ENCODE measurements around the gene KLHL15. TPM values are rescaled to one million over a fixed set of nuclear protein-coding genes. Genes with fewer than 3 reads are reported as not detected.
"Not testable (repeated sequence)": the region's sequence is repeated elsewhere in the genome, so short reads cannot be mapped to it uniquely, and the experiment has no call there.

The KLHL15 gene, protein sequence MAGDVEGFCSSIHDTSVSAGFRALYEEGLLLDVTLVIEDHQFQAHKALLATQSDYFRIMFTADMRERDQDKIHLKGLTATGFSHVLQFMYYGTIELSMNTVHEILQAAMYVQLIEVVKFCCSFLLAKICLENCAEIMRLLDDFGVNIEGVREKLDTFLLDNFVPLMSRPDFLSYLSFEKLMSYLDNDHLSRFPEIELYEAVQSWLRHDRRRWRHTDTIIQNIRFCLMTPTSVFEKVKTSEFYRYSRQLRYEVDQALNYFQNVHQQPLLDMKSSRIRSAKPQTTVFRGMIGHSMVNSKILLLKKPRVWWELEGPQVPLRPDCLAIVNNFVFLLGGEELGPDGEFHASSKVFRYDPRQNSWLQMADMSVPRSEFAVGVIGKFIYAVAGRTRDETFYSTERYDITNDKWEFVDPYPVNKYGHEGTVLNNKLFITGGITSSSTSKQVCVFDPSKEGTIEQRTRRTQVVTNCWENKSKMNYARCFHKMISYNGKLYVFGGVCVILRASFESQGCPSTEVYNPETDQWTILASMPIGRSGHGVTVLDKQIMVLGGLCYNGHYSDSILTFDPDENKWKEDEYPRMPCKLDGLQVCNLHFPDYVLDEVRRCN
- total RNA-seq: 40.4 TPM

DNA sequence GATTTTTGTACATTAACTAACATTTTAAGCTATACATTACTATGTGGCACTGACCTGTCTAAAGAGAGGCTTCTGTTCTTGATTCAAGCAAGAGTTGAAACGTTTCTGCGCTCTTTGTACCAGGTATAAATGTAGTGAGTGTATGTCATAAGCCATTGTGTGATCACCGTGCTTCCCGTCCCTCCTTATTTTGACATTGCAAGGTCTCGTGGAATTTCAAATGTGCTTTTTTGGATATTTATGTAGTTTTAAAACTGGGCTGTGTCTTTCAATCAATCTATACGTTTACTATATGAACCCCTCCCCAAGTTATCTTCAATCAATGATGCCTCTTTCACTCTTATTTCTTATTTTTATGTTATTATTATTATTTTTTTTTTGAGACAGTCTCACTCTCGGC, at the start of gene KLHL15:
Gene KLHL15 (minus strand): TSS at position 101 of the 400 bp plus-strand sequence. CDS start 20,493 bp downstream, outside the sequence.
- no peak for DNase-seq

DNA sequence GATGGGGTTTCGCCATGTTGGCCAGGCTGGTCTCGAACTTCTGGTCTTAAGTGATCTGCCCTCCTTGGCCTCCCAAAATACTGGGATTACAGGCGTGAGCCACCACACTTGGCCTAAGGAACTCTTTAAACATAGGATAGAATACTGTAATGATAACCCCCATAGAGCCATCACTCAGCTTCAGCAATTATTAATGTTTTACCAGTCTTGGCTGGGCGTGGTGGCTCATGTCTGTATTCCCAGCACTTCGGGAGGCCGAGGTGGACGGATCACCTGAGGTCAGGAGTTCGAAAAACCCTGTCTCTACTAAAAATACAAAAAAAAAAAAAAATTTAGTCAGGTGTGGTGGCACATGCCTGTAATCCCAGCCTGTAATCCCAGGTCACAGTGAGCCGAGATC, 42.9 kb upstream of the KLHL15 start:
- no peak for DNase-seq

DNA sequence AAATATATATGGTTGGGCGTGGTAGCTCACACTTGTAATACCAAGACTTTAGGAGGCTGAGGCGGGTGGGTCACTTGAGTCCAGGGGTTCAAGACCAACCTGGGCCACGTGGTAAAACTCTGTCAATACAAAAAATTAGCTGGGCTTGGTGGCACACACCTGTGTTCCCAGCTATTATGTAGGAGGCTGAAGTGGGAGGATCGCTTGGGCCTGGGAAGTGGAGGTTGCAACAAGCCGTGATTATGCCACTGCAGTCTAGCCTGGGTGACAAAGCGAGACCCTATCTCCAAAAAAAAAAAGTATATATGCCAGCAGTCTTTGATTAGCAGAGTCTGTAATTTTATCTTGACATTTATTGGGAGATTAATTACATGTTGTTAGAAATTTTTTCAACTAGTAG, 36.5 kb upstream of the KLHL15 start:
- no peak for DNase-seq

DNA sequence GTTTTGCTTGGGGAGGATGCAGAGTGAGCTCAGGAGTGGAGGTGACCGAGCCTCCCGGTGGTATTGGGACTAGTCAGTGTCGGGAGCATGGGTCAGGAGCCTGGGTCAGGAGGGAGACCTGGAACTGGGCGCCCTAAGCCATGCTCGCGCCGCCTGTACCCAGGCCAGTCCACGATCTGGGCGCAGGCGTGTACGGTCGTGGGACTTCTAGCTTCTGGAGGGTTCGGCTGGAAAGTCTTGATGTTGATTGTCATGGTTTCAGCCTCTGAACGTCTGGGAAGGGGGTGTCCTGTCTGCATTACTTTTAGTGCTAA, 28.0 kb upstream of the KLHL15 start:
- no peak for DNase-seq

DNA sequence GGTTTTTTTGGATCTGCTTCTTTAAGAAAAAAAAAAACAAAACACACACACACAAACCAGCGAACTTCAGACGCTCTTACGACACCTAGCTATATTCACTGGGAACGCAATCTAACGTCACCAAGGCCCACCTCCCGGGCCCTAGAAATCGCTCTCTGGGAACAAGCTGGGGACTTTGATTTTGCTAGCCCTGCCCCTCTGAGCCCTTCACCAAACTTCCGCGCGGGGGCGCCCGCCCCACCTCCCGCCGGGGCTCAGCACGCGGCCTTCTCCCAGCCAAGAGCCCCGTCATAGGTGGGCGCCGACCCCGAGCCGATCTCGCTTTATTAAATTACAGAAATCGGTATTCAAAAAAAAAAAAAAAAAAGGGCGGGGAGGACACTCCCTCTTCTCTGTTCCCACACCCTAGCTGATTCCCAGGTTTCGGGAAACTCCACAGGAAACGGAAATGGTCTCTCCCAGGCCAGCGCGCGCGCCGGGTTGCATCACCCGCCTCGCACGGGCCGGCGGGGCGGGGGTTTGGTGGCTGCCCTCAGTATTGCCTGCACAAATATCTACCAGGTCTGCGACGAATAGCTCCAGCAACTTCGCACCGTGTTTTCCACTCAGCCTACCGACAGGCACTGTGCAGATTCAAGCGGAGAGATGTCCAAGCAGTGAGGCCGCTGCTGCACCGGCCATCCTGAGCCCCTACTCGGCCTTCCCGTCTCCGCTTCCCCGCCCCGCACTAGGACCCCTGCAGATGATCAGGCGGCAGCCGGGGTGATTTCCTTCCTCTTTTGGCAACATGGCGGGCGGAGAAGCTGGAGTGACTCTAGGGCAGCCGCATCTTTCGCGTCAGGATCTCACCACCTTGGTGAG, 27.4 kb upstream of the KLHL15 start, which contains the start of gene EIF2S3:
Gene EIF2S3 (plus strand): TSS at position 775 of the 861 bp plus-strand sequence. CDS start 13 bp downstream, at position 788.
- peak; percentile 81 for DNase-seq

DNA sequence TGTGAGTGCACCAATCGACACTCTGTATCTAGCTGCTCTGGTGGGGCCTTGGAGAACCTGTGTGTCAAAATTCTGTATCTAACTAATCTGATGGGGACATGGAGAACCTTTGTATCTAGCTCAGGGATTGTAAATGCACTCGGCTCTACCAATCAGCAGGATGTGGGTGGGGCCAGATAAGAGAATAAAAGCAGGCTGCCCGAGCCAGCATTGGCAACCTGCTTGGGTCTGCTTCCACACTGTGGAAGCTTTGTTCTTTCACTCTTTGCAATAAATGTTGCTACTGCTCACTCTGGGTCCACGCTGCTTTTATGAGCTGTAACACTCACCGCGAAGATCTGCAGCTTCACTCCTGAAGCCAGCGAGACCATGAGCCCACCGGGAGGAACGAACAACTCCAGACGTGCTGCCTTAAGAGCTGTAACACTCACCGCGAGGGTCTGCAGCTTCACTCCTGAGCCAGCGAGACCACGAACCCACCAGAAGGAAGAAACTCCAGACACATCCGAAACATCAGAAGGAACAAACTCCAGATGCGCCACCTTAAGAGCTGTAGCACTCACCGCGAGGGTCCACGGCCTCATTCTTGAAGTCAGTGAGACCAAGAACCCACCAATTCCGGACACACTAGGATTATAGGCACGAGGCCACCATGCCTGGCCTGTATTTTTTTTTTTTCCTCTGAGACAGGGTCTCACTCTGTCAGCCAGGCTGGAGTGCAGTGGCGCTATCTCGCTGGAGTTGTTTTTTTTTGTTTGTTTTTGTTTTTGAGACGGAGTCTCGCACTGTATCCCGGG, 23.7 kb upstream of the KLHL15 start:
- not testable (repeated sequence) for DNase-seq

DNA sequence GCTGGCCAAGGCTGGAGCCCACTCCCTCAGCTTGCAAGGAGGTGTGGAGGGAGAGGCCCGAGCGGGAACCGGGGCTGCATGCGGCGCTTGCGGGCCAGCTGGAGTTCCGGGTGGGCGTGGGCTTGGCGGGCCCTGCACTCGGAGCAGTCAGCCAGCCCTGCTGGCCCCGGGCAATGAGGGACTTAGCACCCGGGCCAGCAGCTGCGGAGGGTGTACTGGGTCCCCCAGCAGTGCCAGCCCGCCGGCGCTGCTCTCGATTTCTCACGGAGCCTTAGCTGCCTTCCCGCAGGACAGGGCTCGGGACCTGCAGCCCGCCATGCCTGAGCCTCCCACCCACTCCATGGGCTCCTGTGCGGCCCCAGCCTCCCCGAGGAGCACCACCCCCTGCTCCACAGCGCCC, 22.7 kb upstream of the KLHL15 start:
- not testable (repeated sequence) for DNase-seq

DNA sequence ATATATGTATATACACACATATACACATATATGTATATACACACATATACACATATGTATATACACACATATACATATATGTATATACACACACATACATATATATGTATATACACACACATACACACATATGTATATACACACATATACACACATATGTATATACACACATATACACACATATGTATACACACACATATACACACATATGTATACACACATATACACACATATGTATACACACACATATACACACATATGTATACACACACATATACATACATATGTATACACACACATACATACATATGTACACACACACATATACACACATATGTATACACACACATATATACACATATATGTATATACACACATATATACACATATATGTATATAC, 19.1 kb upstream of the KLHL15 start:
- not testable (repeated sequence) for DNase-seq

DNA sequence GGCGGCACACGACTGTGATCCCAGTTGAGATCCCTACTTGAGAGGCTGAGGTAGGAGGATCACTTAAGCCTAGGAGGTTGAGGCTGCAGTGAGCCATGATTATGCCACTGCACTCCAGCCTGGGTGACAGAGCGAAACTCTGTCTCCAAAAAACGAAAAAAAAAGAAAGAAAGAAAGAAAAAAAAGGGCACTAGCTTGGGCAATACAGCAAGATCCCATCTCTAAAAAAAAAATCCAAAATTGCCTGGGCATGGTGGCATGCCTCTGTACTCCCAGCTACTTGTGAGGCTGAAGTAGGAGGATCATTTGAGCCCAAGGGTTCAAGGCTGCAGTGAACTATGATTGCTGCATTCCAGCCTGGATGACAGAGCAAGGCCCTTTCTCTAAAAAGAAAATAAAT, 10.7 kb upstream of the KLHL15 start:
- no peak for DNase-seq

DNA sequence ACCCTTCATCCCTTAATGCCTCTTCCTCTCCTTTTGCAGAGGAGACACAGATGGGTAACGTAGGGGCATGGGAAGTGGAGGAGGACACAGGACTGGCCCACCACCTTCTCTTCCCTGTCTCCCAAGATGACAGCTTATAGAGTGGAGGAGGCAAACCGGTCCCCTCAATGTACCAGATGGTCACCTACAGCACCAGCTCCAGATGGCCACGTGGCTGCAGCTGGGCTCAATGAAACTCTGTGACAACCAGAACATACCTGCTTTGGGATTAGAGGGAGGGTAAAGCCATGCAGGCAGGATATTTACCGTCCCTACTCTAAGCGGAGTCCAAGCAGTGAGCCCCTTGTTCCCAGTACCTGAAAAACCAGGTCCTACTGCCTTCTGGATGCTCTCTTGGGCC, 7.5 kb upstream of the KLHL15 start:
- DNase-seq: no peak

DNA sequence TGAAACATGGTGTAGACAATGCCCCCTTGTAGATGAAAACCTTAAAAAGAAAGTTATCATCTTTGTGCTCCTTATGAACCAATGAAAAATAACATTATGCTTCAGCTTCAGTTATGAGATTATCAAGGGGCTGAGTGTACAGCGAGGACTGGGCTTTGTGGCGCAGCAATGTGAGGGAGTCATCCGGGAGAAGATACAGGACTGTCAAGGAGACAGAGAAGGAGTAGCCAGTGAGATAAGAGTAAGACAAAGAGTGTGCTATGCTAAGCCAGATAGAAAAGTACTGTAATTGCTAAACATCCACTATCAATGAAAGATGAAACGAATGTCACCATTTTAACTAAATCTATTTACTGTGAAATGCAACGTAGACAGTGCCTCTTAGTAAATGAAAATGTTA, 3.6 kb upstream of the KLHL15 start:
- no peak for DNase-seq

DNA sequence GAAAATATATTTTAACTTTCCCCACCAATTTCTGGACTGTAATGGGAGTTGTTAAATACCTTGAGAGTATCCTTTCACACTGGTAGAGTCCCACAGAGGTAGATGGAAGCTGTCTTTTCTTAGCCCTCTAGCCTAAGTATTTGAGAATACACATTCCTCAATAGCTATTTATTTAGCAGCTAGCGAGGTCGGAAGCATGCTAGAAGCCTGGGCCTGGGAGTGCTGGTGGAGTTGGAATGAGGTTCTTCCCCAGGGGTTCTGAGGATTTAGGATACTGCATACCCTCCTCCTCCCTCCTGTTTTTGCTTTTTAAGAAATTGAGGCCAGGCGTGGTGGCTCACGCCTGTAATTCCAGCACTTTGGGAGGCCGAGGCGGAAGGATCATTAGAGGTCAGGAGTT, 999 bp upstream of the KLHL15 start:
- no peak for DNase-seq

DNA sequence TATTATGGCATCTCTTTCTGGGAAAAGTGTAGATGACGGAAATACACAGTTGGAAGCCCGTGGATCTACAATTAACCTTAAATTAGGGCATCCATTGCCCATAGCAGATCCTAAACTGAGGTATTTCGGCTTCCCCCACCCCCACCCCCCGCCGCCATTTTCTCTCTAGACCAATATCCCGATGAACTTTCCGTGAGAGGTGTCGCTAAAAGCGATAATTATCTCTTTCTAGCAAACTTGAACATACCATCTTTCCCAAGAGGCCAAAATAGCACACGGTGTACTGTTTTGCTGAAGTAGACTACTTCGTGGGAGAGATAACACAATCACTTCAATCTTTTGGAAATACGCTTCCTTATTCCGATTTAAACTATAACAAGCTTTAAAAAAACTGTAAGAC, 554 bp downstream of the KLHL15 start:
- no peak for DNase-seq

DNA sequence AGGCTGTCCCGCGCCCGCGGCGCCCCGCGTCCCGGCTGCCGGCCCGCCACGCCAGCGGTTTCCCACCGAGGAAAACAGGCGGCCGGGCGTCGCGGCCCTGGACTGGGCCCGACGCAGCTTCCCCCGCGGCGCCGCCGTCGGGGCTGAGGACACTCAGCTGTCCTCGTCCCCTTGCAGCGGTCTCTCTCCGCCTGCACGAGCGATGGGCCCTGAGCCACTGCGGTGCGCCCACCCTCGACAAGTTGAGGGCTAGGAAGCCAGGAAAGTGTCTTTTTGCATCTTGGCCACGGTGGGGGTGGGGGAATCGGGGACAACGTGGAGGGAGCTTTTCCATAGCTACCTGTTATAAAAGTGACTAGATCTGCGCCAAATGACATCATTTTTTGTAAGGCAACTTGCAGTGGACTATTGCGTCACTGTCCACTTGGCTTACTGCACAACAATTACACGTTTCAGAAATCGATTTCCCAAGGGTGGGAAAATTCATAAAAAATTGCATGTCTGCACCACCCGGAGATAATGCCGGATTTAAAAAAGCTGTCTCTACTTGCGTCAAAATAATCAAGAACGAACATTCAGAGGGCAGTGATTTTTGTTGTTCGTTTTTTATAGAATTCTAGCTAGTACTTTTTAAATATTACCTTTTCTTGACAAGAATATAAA, 1.1 kb downstream of the KLHL15 start:
- DNase-seq: no peak

DNA sequence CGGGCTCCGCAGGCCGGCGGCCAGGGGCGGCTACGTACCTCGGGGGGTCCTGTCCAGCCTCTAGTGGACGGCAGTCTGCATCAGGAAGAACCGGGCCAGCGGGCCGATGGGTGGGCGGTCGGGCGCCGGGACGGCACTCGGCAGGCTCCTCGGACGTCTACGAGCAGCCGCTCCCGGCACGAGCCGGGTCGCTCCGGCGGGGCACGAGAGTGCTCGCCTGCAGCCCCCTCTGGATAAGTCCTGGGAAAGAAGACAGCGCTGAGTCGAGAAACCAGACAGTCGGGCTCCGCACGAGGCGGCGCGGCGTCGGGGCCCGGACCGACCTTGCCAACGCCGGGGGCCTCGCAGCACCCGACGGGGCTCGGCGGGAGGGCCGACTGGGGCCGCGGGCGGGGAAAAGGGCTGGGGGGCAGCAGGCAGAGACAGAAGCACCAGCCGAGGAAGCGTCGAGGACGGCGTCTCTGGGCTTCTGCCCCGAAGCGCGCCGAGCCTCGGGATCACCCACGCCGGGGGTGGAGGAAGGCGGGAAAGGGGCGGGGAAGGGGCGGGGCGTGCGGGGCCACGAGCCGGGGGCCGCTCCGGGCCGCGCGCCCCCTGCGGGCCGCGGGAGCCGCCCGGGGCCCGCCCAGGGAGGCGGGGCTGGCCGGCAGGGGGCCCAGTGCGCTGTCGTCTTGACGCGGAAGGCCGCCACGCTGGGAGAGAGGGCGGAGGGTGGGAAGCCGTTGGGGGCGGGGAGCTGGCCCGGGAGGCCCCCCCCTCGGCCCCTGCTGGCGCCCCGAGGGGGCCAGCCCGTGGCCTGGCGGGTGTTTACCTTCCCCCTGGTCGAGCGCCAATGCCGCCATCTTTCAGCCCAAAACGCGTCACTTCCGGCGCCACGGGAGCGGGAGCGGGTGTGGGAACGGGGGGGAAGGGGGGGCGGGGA, 1.9 kb downstream of the KLHL15 start:
- DNase-seq: peak; percentile 74

DNA sequence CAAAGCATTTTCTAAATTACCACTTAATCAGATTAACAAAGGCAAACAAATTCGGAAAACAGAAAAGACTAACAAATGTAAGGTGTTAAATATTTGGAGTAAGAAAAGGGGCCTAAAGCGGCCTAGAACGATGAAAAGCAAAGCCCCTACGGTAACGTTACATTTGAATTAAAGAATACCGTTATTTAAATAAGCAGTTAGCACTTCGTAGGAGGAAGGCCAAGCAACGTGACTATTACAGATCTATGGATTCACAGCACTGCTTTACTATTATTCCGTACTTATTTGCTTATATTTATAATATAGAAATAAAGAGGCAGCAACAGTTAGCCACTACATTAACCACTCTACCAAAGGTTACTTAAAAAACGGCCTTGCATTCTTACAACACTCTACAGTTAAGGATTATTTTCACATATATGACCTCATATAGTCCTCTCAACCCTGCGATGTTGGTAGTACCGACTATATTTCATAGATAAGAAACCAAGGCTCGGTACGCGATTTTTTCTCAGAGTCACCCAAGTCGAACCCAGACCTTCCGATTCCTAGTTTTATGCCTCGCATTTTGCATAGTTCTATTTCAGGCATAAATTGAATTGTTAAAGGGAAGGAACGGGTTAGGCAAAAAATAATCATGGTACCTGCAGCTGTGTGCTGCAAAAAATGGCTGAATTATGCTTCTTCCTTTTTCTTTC, 2.9 kb downstream of the KLHL15 start:
- DNase-seq: no peak

DNA sequence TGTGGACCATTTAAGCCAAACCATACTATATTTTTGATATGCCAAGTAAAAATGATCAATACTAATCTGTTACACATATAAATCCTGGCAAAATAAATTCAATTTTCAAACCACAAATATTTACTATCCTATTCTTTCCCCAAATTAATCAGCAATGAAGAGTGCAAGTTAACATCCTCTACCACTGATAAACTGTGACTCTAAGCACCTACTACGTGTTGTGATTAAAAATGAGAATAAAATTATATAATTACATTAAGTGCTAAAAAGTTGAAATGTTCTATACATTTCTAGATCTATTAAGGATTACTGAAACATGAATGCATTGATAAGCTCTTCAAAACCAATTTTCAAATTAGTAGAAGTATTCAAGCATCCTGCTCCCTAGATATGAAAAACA, 3.4 kb downstream of the KLHL15 start:
- DNase-seq: no peak

DNA sequence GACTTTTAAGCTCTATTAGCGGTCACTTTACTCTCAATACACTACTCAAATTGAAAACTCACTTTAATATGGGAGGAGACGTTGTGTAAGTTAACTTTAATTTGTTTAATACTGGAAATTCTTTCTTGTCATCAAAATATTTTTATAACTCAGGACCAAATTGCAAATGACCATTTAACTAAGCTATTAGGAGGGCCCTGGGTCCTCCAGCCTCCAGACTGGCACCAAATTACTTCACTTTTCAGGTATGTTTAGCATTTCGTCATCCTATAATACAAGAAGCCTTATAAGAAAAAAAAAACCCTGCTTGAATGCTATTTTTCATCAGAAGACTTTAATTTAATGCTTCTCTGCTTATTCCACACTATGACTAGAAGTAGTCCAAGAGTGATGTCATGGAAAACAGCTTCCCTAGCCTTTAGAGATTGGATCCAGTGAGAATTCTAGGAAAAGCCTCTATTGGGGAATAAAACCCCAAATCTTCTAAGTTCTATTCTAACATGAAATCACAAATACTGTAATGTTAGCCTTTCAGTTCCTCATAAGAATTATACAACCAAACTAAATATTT, 6.6 kb downstream of the KLHL15 start:
- DNase-seq: no peak

DNA sequence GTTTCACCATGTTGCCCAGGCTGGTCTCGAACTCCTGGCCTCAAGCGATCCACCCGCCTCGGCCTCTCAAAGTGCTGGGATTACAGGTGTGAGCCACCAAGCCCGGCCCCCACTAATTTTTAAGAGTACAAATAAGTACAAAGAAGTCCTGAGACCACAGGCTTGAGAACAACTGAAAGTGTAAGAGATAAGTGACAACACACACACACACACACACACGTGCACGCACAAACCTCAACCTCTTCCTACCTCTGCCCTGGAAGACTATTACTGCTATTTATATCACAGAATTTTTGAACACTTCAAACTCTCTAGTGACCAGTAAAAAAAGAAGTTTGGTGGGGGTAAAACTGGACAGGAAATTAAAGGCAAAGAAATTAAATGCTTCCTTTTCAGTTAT, 7.5 kb downstream of the KLHL15 start:
- DNase-seq: no peak

DNA sequence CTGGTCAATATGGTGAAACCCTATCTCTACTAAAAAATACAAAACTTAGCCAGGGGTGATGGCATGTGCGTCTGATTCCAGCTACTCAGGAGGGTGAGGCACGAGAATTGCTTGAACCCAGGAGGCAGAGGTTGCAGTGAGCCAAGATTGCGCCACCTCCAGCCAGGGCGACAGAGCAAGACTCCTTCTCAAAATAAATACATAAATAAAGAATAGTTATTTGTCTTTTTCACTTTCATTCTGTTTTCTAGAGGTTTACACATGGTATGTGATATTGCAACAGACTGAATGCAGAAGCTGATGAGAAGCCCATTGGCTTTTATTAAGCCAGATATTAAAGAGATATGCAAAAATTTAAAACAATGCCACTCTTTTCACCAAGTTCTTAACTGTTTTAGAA, 8.2 kb downstream of the KLHL15 start:
- DNase-seq: no peak
